Measurements from ENCODE around the gene CD2AP.

DNA sequence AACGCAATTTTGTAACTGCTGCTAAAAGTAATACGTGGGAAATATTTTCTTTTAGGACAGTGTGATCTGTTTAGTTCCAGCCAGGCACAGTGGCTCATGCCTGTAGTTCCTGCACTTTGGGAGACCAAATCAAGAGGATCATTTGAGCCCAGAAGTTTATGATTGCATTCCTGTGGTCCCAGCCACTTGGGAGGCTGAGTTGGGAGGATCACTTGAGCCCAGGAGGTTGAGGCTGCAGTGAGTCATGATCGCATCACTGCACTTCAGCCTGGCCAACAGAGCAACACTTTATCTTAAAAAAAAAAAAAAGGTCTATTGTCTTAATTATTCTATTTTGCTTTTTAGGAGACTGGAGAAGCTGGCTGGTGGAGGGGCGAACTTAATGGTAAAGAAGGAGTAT lies 101.5 kb downstream of the CD2AP start:
- TF ChIP-seq, protein P1, sequence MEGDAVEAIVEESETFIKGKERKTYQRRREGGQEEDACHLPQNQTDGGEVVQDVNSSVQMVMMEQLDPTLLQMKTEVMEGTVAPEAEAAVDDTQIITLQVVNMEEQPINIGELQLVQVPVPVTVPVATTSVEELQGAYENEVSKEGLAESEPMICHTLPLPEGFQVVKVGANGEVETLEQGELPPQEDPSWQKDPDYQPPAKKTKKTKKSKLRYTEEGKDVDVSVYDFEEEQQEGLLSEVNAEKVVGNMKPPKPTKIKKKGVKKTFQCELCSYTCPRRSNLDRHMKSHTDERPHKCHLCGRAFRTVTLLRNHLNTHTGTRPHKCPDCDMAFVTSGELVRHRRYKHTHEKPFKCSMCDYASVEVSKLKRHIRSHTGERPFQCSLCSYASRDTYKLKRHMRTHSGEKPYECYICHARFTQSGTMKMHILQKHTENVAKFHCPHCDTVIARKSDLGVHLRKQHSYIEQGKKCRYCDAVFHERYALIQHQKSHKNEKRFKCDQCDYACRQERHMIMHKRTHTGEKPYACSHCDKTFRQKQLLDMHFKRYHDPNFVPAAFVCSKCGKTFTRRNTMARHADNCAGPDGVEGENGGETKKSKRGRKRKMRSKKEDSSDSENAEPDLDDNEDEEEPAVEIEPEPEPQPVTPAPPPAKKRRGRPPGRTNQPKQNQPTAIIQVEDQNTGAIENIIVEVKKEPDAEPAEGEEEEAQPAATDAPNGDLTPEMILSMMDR (IDR thresholded peaks at IDR 0.05): no peak
- TF ChIP-seq POLR2A (IDR thresholded peaks at IDR 0.05): no peak
- TF ChIP-seq POLR2AphosphoS5 (IDR thresholded peaks at IDR 0.05; ENCODE audit: insufficient read depth in 1 of 2, low read depth in 1 of 2): no peak

All from vagina (tissue), 2 donors.